HepG2 (cell line): ENCODE data around the gene LCP2. TPM values are rescaled to one million over a fixed set of nuclear protein-coding genes. Genes with fewer than 3 reads are reported as not detected.

Source experiments
- ATAC-seq: fragments of 200-7000 bp; cut with Tn5 transposase; 3 replicates; pipeline ENCODE4 v1.9.1; 2020; ENCODE audit warnings: mild to moderate bottlenecking, moderate library complexity
- BruUV-seq: library from RNA; stranded (reverse); fragments of 400-500 nt; replicated peaks from 2 replicates; lab custom pipeline; 2021; lab: Mats Ljungman, UMichigan
- CTCF ChIA-PET: fragments of 300-600 bp; formaldehyde crosslinking; extraction: SDS; loops from one replicate; lab custom pipeline; 2021; ENCODE audit warnings: low total read pairs, inconsistent platforms, low intra/inter-chr PET ratio; lab: Yijun Ruan, JAX
- POLR2A ChIA-PET: fragments of 350-600 bp; sonication (Branson Sonifier 250); formaldehyde crosslinking; loops from one replicate; lab custom pipeline; 2020; ENCODE audit warnings: antibody characterized with exemption, inconsistent platforms; lab: Yijun Ruan, JAX
- DNase-seq: peaks from one replicate; pipeline ENCODE4 v3.0.0-alpha.2; 2015; ENCODE audit warnings: low spot score
- FAIRE-seq: peaks from 3 replicates; lab custom pipeline; 2011; peaks lifted over from hg19 to GRCh38; lab: Jason Lieb, UNC
- H2AFZ ChIP-seq: one replicate; pipeline ENCODE4 v1.6.1; 2011; ENCODE audit warnings: low read length, inconsistent platforms
- H3K27ac ChIP-seq: fragments of 300-600 bp; 3 replicates; pipeline ENCODE4 v1.8.0; 2011; ENCODE audit warnings: mixed run types, mild to moderate bottlenecking, mixed read lengths, low read length, inconsistent platforms; ENCODE audit not compliant: insufficient read depth; ENCODE audit errors: extremely low read length
- H3K27me3 ChIP-seq, 2 experiments: fragments of 200-600 bp in 1 of 2; 2 replicates in 1 of 2; 3 replicates in 1 of 2; pipeline versions ENCODE4 v1.6.0 to v1.8.0; 2011; ENCODE audit warnings: low read length in 2 of 2, mild to moderate bottlenecking in 2 of 2, moderate library complexity in 2 of 2, inconsistent platforms in 1 of 2; ENCODE audit not compliant: insufficient read depth in 2 of 2, control insufficient read depth in 1 of 2
- H3K36me3 ChIP-seq, 2 experiments: fragments of 200-600 bp in 1 of 2; replicated peaks in 1 of 2; 2 replicates in 1 of 2; 3 replicates in 1 of 2; pipeline versions ENCODE4 v1.5.1 to v1.8.0; 2011; ENCODE audit warnings: low read length in 2 of 2, inconsistent platforms in 1 of 2; ENCODE audit not compliant: insufficient read depth in 2 of 2, control insufficient read depth in 1 of 2
- H3K4me1 ChIP-seq: 2 replicates; pipeline ENCODE4 v1.5.1; 2012; ENCODE audit warnings: low read length, inconsistent platforms; ENCODE audit not compliant: insufficient read depth
- H3K4me2 ChIP-seq: 2 replicates; pipeline ENCODE4 v1.6.0; 2011; ENCODE audit warnings: low read depth, low read length, inconsistent platforms
- H3K4me3 ChIP-seq, 3 experiments: fragments of 200-600 bp in 1 of 3; sonication (generic), shearing (Covaris generic) in 1 of 3; replicated peaks in 1 of 3; 2 replicates each; pipeline ENCODE4 v1.5.1; 2011 to 2016; ENCODE audit warnings: low read length in 3 of 3, inconsistent platforms in 2 of 3, low read depth in 2 of 3, mild to moderate bottlenecking in 2 of 3, control low read depth in 1 of 3, mixed read lengths in 1 of 3; ENCODE audit not compliant: insufficient read depth in 1 of 3
- H3K79me2 ChIP-seq: one replicate; pipeline ENCODE4 v1.6.1; 2011; ENCODE audit warnings: low read length, inconsistent platforms; ENCODE audit not compliant: insufficient read depth
- H3K9ac ChIP-seq: 2 replicates; pipeline ENCODE4 v1.6.0; 2011; ENCODE audit warnings: mild to moderate bottlenecking, low read depth, low read length, inconsistent platforms; ENCODE audit not compliant: insufficient read depth
- H3K9me3 ChIP-seq: 2 replicates; pipeline ENCODE4 v1.5.1; 2012; ENCODE audit warnings: mild to moderate bottlenecking, low read length
- H4K20me1 ChIP-seq: 2 replicates; pipeline ENCODE4 v1.6.0; 2011; ENCODE audit warnings: inconsistent platforms, mild to moderate bottlenecking, low read length, moderate library complexity; ENCODE audit not compliant: insufficient read depth
- BCL3 ChIP-seq: sonication (generic); formaldehyde crosslinking; IDR thresholded peaks from 2 replicates; pipeline ENCODE4 v1.5.1; 2020; ENCODE audit warnings: mild to moderate bottlenecking, missing genetic modification reagents, moderate library complexity
- IKZF5 ChIP-seq: IDR thresholded peaks from 2 replicates; pipeline ENCODE4 v1.6.1; 2018; ENCODE audit warnings: missing genetic modification reagents, mild to moderate bottlenecking, missing compliant biosample characterization
- LRRFIP1 ChIP-seq: sonication (generic); formaldehyde crosslinking; conservative IDR thresholded peaks from 2 replicates; pipeline ENCODE4 v1.4.0; 2020; ENCODE audit warnings: missing genetic modification reagents
- NCOA5 ChIP-seq: sonication (generic); formaldehyde crosslinking; IDR thresholded peaks from 2 replicates; pipeline ENCODE4 v1.4.0; 2020; ENCODE audit warnings: missing genetic modification reagents
- RAD21 ChIP-seq: fragments of 450-650 bp; formaldehyde crosslinking; IDR thresholded peaks from 2 replicates; pipeline ENCODE4 v1.5.0; 2020; ENCODE audit warnings: mild to moderate bottlenecking
- SMAD9 ChIP-seq: sonication (generic); formaldehyde crosslinking; IDR thresholded peaks from 2 replicates; pipeline ENCODE4 v1.5.1; 2020; ENCODE audit warnings: mild to moderate bottlenecking, missing genetic modification reagents
- SRF ChIP-seq: IDR thresholded peaks from 2 replicates; pipeline ENCODE4 v1.6.1; 2011; ENCODE audit warnings: mild to moderate bottlenecking, low read depth, low read length, moderate library complexity
- XBP1 ChIP-seq: sonication (generic); formaldehyde crosslinking; IDR thresholded peaks from 2 replicates; pipeline ENCODE4 v1.5.0; 2020; ENCODE audit warnings: missing genetic modification reagents
- ZFP36 ChIP-seq: fragments of 150-350 bp; IDR thresholded peaks from 2 replicates; pipeline ENCODE4 v1.6.1; 2018; ENCODE audit warnings: borderline replicate concordance, low read length, low read depth; ENCODE audit not compliant: partially characterized antibody
- ZFP37 ChIP-seq: sonication (generic); formaldehyde crosslinking; IDR thresholded peaks from 2 replicates; pipeline ENCODE4 v1.4.0; 2020; ENCODE audit warnings: missing genetic modification reagents, borderline replicate concordance
- ZFY ChIP-seq: sonication (generic); formaldehyde crosslinking; IDR thresholded peaks from 2 replicates; pipeline ENCODE4 v1.4.0; 2020; ENCODE audit warnings: missing genetic modification reagents
- ZFYVE20 ChIP-seq: sonication (generic); formaldehyde crosslinking; IDR thresholded peaks from 2 replicates; pipeline ENCODE4 v1.8.0; 2023; ENCODE audit warnings: low read depth, mild to moderate bottlenecking, moderate library complexity, missing genetic modification reagents, borderline replicate concordance
- ZKSCAN5 ChIP-seq: sonication (generic); formaldehyde crosslinking; IDR thresholded peaks from 2 replicates; pipeline ENCODE4 v1.5.1; 2020; ENCODE audit warnings: mild to moderate bottlenecking, missing genetic modification reagents
- ZNF17 ChIP-seq: sonication (generic); formaldehyde crosslinking; IDR thresholded peaks from 2 replicates; pipeline ENCODE4 v1.5.0; 2020; ENCODE audit warnings: mild to moderate bottlenecking, missing genetic modification reagents
- ZNF878 ChIP-seq: sonication (generic); formaldehyde crosslinking; IDR thresholded peaks from 2 replicates; pipeline ENCODE4 v1.8.1; 2023; ENCODE audit warnings: mild to moderate bottlenecking, missing genetic modification reagents, moderate library complexity
- WGBS: methylation state at CpG from one replicate; pipeline ENCODE4 v1.1.6; 2017; ENCODE audit warnings: low lambda C conversion rate; 5-methylcytosine and 5-hydroxymethylcytosine counted together
- in situ Hi-C: cut with HindIII; loops from 2 replicates; pipeline ENCODE4 v1.10.0; 2017; ENCODE audit warnings: low pct_unique_long_range_greater_than_20kb; ENCODE audit not compliant: extremely low pct_ligation_motif_present
- intact Hi-C: fragments of 100-400 bp; cut with micrococcal nuclease; formaldehyde crosslinking; loops from one replicate; pipeline ENCODE4 v1.10.0; 2022; ENCODE audit not compliant: unreplicated experiment
- polyA plus RNA-seq, 8 experiments: library from polyadenylated mRNA; depleted of rRNA in 3 of 8; stranded (reverse) in 7 of 8; unstranded in 1 of 8; fragments of >200 nt; fragmentation: Illumina TruSeq in 4 of 8; extraction: Trizol in 4 of 8; gene quantifications; 2 replicates each; pipeline versions ENCODE4 v1.2.1 to v1.2.3, GENCODE V29; 2011 to 2016; ENCODE audit warnings: low read depth in 4 of 8, missing spikeins in 1 of 8, mixed read lengths in 1 of 8; ENCODE audit not compliant: insufficient read depth in 1 of 8
- total RNA-seq, 5 experiments: library from RNA; depleted of rRNA; stranded (reverse); fragments of >200 nt; fragmentation: Illumina TruSeq; extraction: Trizol; gene quantifications; 2 replicates each; pipeline ENCODE4 v1.2.3, GENCODE V29; 2016; ENCODE audit warnings: low read depth in 1 of 5
- TF ChIP-seq, protein P1 (sequence below): sonication (generic); formaldehyde crosslinking; IDR thresholded peaks from 2 replicates; pipeline ENCODE4 v1.5.1; 2020; ENCODE audit warnings: mild to moderate bottlenecking, missing genetic modification reagents, moderate library complexity

LCP2 gene
- total and polyA plus RNA-seq, 2 of the 13 experiments (the other 11 are each of a cell fraction or from before 2014, with no cell fraction given): not detected

DNA sequence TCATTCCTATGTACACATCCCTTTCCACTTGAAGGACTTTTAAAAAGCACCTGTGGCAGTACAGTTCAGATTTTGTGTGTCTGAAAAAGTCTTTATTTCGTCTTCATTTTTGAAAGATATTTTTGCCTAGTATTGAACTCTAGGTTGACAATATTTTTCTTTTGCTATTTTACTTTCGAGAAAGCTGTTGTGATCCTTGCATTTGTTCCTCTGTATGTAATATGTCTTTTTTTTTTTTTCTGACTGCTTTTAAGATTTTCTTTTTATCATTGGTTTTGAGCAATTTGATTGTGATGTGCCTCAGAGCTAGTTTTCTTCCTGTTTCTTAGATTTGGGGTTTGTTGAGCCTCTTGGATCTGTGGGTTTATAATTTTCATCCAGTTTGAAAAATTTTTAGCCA lies 13.3 kb downstream of the LCP2 start:
- DNase-seq: no peak
- intact Hi-C loops: no loop called here
- Histone ChIP-seq H3K4me2 (no peak overlapping the region), H3K27ac (no peak overlapping the region), H3K4me1 (no peaks in the 10 kb centered on the region), H4K20me1 (no peaks in the 10 kb centered on the region), H3K36me3 (no peaks in the 10 kb centered on the region), H3K9me3 (no peaks in the 10 kb centered on the region), H3K9ac (no peak overlapping the region), H2AFZ (no peak overlapping the region), H3K4me3 (no peak overlapping the region), H3K27me3 (peaks cover 0 to 1% of the 10 kb centered on the region in 2 experiments; a peak in 2 of 5 replicates), H3K79me2 (no peaks in the 10 kb centered on the region)
- WGBS: 2% methylated on average over 2 of the region's 2 CpGs
- CTCF ChIA-PET: no interaction called here
- POLR2A ChIA-PET: no interaction called here
- no peak for FAIRE-seq
- BruUV-seq: no TSS peak
- ATAC-seq: no peak
- in situ Hi-C loops: no loop called here
- TF ChIP-seq SMAD9 (CRISPR knock-in tag) (no peak), ZFYVE20 (CRISPR knock-in tag) (no peak), XBP1 (CRISPR knock-in tag) (no peak), ZFP37 (CRISPR knock-in tag) (no peak), RAD21 (no peak), BCL3 (CRISPR knock-in tag) (no peak), ZNF17 (CRISPR knock-in tag) (no peak), ZFP36 (no peak), IKZF5 (CRISPR knock-in tag) (no peak), ZNF878 (CRISPR knock-in tag) (no peak), ZFY (CRISPR knock-in tag) (no peak), LRRFIP1 (CRISPR knock-in tag) (no peak), SRF (no peak), NCOA5 (CRISPR knock-in tag) (no peak), ZKSCAN5 (CRISPR knock-in tag) (no peak)
- TF ChIP-seq, protein P1, sequence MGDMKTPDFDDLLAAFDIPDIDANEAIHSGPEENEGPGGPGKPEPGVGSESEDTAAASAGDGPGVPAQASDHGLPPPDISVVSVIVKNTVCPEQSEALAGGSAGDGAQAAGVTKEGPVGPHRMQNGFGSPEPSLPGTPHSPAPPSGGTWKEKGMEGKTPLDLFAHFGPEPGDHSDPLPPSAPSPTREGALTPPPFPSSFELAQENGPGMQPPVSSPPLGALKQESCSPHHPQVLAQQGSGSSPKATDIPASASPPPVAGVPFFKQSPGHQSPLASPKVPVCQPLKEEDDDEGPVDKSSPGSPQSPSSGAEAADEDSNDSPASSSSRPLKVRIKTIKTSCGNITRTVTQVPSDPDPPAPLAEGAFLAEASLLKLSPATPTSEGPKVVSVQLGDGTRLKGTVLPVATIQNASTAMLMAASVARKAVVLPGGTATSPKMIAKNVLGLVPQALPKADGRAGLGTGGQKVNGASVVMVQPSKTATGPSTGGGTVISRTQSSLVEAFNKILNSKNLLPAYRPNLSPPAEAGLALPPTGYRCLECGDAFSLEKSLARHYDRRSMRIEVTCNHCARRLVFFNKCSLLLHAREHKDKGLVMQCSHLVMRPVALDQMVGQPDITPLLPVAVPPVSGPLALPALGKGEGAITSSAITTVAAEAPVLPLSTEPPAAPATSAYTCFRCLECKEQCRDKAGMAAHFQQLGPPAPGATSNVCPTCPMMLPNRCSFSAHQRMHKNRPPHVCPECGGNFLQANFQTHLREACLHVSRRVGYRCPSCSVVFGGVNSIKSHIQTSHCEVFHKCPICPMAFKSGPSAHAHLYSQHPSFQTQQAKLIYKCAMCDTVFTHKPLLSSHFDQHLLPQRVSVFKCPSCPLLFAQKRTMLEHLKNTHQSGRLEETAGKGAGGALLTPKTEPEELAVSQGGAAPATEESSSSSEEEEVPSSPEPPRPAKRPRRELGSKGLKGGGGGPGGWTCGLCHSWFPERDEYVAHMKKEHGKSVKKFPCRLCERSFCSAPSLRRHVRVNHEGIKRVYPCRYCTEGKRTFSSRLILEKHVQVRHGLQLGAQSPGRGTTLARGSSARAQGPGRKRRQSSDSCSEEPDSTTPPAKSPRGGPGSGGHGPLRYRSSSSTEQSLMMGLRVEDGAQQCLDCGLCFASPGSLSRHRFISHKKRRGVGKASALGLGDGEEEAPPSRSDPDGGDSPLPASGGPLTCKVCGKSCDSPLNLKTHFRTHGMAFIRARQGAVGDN (CRISPR knock-in tag): no peak
